ENCODE measurements around the gene APEH. TPM values are rescaled to one million over a fixed set of nuclear protein-coding genes. Genes with fewer than 3 reads are reported as not detected.

APEH gene
- total RNA-seq, 1 donor from 2014 or later: 80.8 TPM

GRCh38 chr3:49673121-49673714 lies 933 bp upstream of the APEH start:
- Histone ChIP-seq H3K79me2 (ENCODE audit: insufficient read depth, low read length) (peaks cover 27% of the 10 kb centered on the region), H3K4me2 (ENCODE audit: low read length) (peak overlapping the region; percentile 98), H2AFZ (ENCODE audit: low read depth, low read length) (peak overlapping the region; percentile 82), H3K27ac (ENCODE audit: low read depth, low read length) (peak overlapping the region; percentile 86), H3K4me1 (ENCODE audit: insufficient read depth, low read length) (peaks cover 28% of the 10 kb centered on the region), H3K9ac (ENCODE audit: low read length) (peak overlapping the region; percentile 88), H4K20me1 (ENCODE audit: insufficient read depth, low read length) (peaks cover 33% of the 10 kb centered on the region), H3K9me3 (ENCODE audit: insufficient read depth, low read depth, low read length) (no peaks in the 10 kb centered on the region), H3K4me3 (ENCODE audit: insufficient read depth, low read depth, low read length) (peak overlapping the region; percentile 75), H3K27me3 (ENCODE audit: insufficient read depth, low read length) (no peaks in the 10 kb centered on the region), H3K36me3 (ENCODE audit: insufficient read depth, low read length) (peaks cover 9% of the 10 kb centered on the region)
- H3K27me3 Mint-ChIP-seq (ENCODE audit: low read depth, unreplicated experiment): no peaks in the 10 kb centered on the region
- peak overlapping the region; percentile 94 for H3K27ac Mint-ChIP-seq (ENCODE audit: unreplicated experiment)
- peaks cover 15% of the 10 kb centered on the region for H3K36me3 Mint-ChIP-seq (ENCODE audit: low read depth, unreplicated experiment)
- no peak for TF ChIP-seq CTCF (IDR thresholded peaks at IDR 0.05; ENCODE audit: insufficient read depth, low read depth, low read length)
- TF ChIP-seq EZH2 (IDR thresholded peaks at IDR 0.05; ENCODE audit: insufficient read depth, low read length): no peak
- H3K9me3 Mint-ChIP-seq (ENCODE audit: unreplicated experiment): no peaks in the 10 kb centered on the region
- no peak for DNase-seq (ENCODE audit: low read depth)
- no peak for FAIRE-seq
- H3K4me1 Mint-ChIP-seq (ENCODE audit: low read depth, unreplicated experiment): peaks cover 15% of the 10 kb centered on the region
- peak overlapping the region; percentile 88 for H3K4me3 Mint-ChIP-seq (ENCODE audit: unreplicated experiment)

GRCh38 chr3:49674497-49674983 lies 389 bp downstream of the APEH start:
- Histone ChIP-seq H3K4me3 (ENCODE audit: insufficient read depth, low read depth, low read length) (peak overlapping the region; percentile 75), H3K4me1 (ENCODE audit: insufficient read depth, low read length) (peaks cover 18% of the 10 kb centered on the region), H3K4me2 (ENCODE audit: low read length) (peak overlapping the region; percentile 98), H3K27ac (ENCODE audit: low read depth, low read length) (peak overlapping the region; percentile 86), H2AFZ (ENCODE audit: low read depth, low read length) (peak overlapping the region; percentile 82), H4K20me1 (ENCODE audit: insufficient read depth, low read length) (peaks cover 46% of the 10 kb centered on the region), H3K79me2 (ENCODE audit: insufficient read depth, low read length) (peaks cover 27% of the 10 kb centered on the region), H3K9me3 (ENCODE audit: insufficient read depth, low read depth, low read length) (no peaks in the 10 kb centered on the region), H3K27me3 (ENCODE audit: insufficient read depth, low read length) (no peaks in the 10 kb centered on the region), H3K36me3 (ENCODE audit: insufficient read depth, low read length) (peaks cover 11% of the 10 kb centered on the region), H3K9ac (ENCODE audit: low read length) (peak overlapping the region; percentile 88)
- no peaks in the 10 kb centered on the region for H3K9me3 Mint-ChIP-seq (ENCODE audit: unreplicated experiment)
- FAIRE-seq (no peak), DNase-seq (ENCODE audit: low read depth) (no peak)
- H3K36me3 Mint-ChIP-seq (ENCODE audit: low read depth, unreplicated experiment): peaks cover 16% of the 10 kb centered on the region
- no peaks in the 10 kb centered on the region for H3K27me3 Mint-ChIP-seq (ENCODE audit: low read depth, unreplicated experiment)
- H3K4me1 Mint-ChIP-seq (ENCODE audit: low read depth, unreplicated experiment): peaks cover 5% of the 10 kb centered on the region
- peak overlapping the region; percentile 58 for H3K27ac Mint-ChIP-seq (ENCODE audit: unreplicated experiment)
- peak overlapping the region; percentile 88 for H3K4me3 Mint-ChIP-seq (ENCODE audit: unreplicated experiment)
- TF ChIP-seq CTCF (IDR thresholded peaks at IDR 0.05; ENCODE audit: insufficient read depth, low read depth, low read length): no peak
- TF ChIP-seq EZH2 (IDR thresholded peaks at IDR 0.05; ENCODE audit: insufficient read depth, low read length): no peak

- H3K9me3 ChIP-seq (ENCODE audit: insufficient read depth, low read depth, low read length): no peaks in the 10 kb centered on the region
- TF ChIP-seq CTCF (IDR thresholded peaks at IDR 0.05; ENCODE audit: insufficient read depth, low read depth, low read length) (no peak), EZH2 (IDR thresholded peaks at IDR 0.05; ENCODE audit: insufficient read depth, low read length) (no peak)
- no peaks in the 10 kb centered on the region for H3K27me3 Mint-ChIP-seq (ENCODE audit: low read depth, unreplicated experiment)
These were observed 1.8 kb downstream of the APEH start for GRCh38 chr3:49675912-49676311.

More at GRCh38 chr3:49675912-49676311, 1.8 kb downstream of the APEH start:
- no peak overlapping the region for H3K9ac ChIP-seq (ENCODE audit: low read length)
- H4K20me1 ChIP-seq (ENCODE audit: insufficient read depth, low read length): peaks cover 53% of the 10 kb centered on the region
- no peaks in the 10 kb centered on the region for H3K9me3 Mint-ChIP-seq (ENCODE audit: unreplicated experiment)
- peaks cover 27% of the 10 kb centered on the region for H3K79me2 ChIP-seq (ENCODE audit: insufficient read depth, low read length)
- no peak for DNase-seq (ENCODE audit: low read depth)
- peaks cover 5% of the 10 kb centered on the region for H3K4me1 Mint-ChIP-seq (ENCODE audit: low read depth, unreplicated experiment)
- peaks cover 21% of the 10 kb centered on the region for H3K36me3 Mint-ChIP-seq (ENCODE audit: low read depth, unreplicated experiment)
- peaks cover 17% of the 10 kb centered on the region for H3K36me3 ChIP-seq (ENCODE audit: insufficient read depth, low read length)
- no peak for FAIRE-seq
- peaks cover 18% of the 10 kb centered on the region for H3K4me1 ChIP-seq (ENCODE audit: insufficient read depth, low read length)
- no peak overlapping the region for H2AFZ ChIP-seq (ENCODE audit: low read depth, low read length)
- H3K4me3 ChIP-seq (ENCODE audit: insufficient read depth, low read depth, low read length): no peak overlapping the region
- H3K4me3 Mint-ChIP-seq (ENCODE audit: unreplicated experiment): peak overlapping the region; percentile 69
- H3K4me2 ChIP-seq (ENCODE audit: low read length): no peak overlapping the region
- no peak overlapping the region for H3K27ac Mint-ChIP-seq (ENCODE audit: unreplicated experiment)
- no peak overlapping the region for H3K27ac ChIP-seq (ENCODE audit: low read depth, low read length)
- H3K27me3 ChIP-seq (ENCODE audit: insufficient read depth, low read length): no peaks in the 10 kb centered on the region

Data from astrocyte (in vitro differentiated cells and primary cell).